Glutamatergic neuron (in vitro differentiated cells): ENCODE data around the gene SIAH1. TPM values are rescaled to one million over a fixed set of nuclear protein-coding genes. Genes with fewer than 3 reads are reported as not detected.

Experiments used
- DNase-seq: peaks from one replicate; pipeline ENCODE4 v3.0.0; 2022
- H3K27ac Mint-ChIP-seq: one replicate; pipeline ENCODE4 v1.8.0; 2020; ENCODE audit warnings: mild to moderate bottlenecking, mixed read lengths, inconsistent platforms; ENCODE audit not compliant: unreplicated experiment
- H3K27me3 Mint-ChIP-seq: one replicate; pipeline ENCODE4 v1.8.0; 2020; ENCODE audit warnings: mild to moderate bottlenecking, moderate library complexity, mixed read lengths, inconsistent platforms; ENCODE audit not compliant: unreplicated experiment
- H3K36me3 Mint-ChIP-seq: one replicate; pipeline ENCODE4 v1.8.0; 2020; ENCODE audit warnings: mild to moderate bottlenecking, mixed read lengths, inconsistent platforms; ENCODE audit not compliant: unreplicated experiment
- H3K4me1 Mint-ChIP-seq: one replicate; pipeline ENCODE4 v1.8.0; 2020; ENCODE audit warnings: mild to moderate bottlenecking, low read depth, mixed read lengths, inconsistent platforms; ENCODE audit not compliant: unreplicated experiment
- H3K4me3 Mint-ChIP-seq: one replicate; pipeline ENCODE4 v1.8.0; 2020; ENCODE audit warnings: mild to moderate bottlenecking, mixed read lengths, inconsistent platforms; ENCODE audit not compliant: unreplicated experiment
- H3K9me3 Mint-ChIP-seq: one replicate; pipeline ENCODE4 v1.8.0; 2020; ENCODE audit warnings: mild to moderate bottlenecking, moderate library complexity, mixed read lengths, inconsistent platforms; ENCODE audit not compliant: unreplicated experiment
- total RNA-seq: library from RNA; stranded (reverse); fragmentation: NEBNext Ultra II Directional; extraction: Animal tissue kit (Norgen Biotek cat#: 25700); gene quantifications from one replicate; pipeline ENCODE4 v1.2.1, GENCODE V29; 2021; ENCODE audit not compliant: unreplicated experiment
- TF ChIP-seq, protein P1 (sequence below): fragments of 200-600 bp; sonication (generic); IDR thresholded peaks from one replicate; pipeline ENCODE4 v1.5.0; 2021; ENCODE audit not compliant: partially characterized antibody, unreplicated experiment

SIAH1 gene
- total RNA-seq, 1 donor from 2014 or later: 46.7 TPM

DNA sequence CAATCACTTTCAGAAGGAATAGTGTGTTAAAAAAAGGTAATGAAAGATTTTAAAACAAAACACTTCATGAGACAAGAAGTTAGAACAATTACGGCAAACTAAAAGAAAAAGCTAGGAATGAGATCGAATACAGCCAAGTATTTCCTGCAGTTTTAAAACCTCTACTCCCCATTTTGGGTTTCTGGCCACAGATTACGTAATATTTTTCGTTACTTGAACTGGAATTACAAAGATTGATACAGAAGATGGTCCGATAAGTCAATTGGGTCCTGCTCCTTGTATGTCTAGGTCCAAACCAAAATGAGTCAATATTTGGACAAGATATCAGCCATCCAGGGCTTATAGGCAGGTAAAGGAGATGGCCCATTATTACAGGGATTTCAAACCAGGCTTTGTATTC, 52.2 kb downstream of the SIAH1 start:
- Mint-ChIP-seq H3K36me3 (peaks cover 3% of the 10 kb centered on the region), H3K27ac (no peak overlapping the region), H3K4me3 (no peak overlapping the region), H3K27me3 (peaks cover 3% of the 10 kb centered on the region), H3K9me3 (peaks cover 2% of the 10 kb centered on the region), H3K4me1 (no peaks in the 10 kb centered on the region)
- TF ChIP-seq, protein P1, sequence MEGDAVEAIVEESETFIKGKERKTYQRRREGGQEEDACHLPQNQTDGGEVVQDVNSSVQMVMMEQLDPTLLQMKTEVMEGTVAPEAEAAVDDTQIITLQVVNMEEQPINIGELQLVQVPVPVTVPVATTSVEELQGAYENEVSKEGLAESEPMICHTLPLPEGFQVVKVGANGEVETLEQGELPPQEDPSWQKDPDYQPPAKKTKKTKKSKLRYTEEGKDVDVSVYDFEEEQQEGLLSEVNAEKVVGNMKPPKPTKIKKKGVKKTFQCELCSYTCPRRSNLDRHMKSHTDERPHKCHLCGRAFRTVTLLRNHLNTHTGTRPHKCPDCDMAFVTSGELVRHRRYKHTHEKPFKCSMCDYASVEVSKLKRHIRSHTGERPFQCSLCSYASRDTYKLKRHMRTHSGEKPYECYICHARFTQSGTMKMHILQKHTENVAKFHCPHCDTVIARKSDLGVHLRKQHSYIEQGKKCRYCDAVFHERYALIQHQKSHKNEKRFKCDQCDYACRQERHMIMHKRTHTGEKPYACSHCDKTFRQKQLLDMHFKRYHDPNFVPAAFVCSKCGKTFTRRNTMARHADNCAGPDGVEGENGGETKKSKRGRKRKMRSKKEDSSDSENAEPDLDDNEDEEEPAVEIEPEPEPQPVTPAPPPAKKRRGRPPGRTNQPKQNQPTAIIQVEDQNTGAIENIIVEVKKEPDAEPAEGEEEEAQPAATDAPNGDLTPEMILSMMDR: no peak
- no peak for DNase-seq

DNA sequence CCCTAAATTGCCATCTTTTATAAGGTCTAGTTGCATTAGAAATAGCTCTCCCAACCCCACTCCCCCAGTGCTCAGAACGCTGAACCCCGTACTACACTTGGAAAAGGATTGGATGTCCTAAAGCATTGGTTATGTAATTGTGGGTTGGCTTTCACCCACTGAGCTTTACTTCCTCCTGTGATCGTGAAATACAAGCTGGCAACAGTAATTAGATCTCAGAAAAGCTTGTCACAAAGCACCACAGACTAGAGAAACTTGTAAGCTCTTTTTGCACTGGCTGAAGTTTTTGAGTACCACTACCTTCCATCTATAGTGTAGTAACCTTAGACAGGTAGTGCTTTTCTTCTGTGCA, 54.4 kb downstream of the SIAH1 start:
- Mint-ChIP-seq H3K4me1 (peaks cover 2% of the 10 kb centered on the region), H3K4me3 (no peak overlapping the region), H3K36me3 (peaks cover 3% of the 10 kb centered on the region), H3K27me3 (peaks cover 3% of the 10 kb centered on the region), H3K27ac (no peak overlapping the region), H3K9me3 (no peaks in the 10 kb centered on the region)
- no peak for DNase-seq
- TF ChIP-seq, protein P1: no peak

DNA sequence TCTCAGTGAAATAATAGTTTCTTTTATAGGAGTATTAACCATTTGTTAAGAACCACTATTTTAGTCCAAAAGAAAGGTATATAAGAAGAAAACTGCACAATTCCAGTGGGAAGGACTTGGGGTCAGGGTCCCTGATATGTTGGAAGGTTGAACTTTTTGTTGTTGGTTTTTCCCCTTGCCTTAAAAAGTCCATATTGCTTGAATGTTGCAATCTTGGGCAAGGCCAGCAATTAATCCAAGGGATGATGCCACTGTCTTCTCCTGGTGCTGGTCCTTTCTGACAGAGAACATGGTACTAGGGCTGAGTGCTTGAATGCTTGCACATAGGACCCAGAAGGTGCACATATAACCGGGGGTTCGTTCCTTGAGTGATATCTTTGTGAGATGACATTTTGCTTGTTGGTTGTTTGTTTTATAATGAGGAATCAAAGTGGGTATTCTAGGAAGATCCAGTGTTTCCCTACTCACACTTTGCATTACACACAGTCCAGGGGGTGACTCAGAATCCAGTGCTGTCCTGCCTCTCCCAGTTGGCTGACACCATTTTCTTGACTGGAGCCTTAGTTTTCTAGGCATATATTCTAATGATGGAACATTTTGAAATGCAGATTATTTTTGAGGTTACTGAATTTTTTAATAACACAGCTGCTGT, 54.9 kb downstream of the SIAH1 start:
- no peaks in the 10 kb centered on the region for H3K9me3 Mint-ChIP-seq
- H3K4me3 Mint-ChIP-seq: no peak overlapping the region
- no peak for DNase-seq
- peaks cover 2% of the 10 kb centered on the region for H3K4me1 Mint-ChIP-seq
- TF ChIP-seq, protein P1: no peak
- no peak overlapping the region for H3K27ac Mint-ChIP-seq
- peaks cover 3% of the 10 kb centered on the region for H3K36me3 Mint-ChIP-seq
- H3K27me3 Mint-ChIP-seq: peaks cover 3% of the 10 kb centered on the region

DNA sequence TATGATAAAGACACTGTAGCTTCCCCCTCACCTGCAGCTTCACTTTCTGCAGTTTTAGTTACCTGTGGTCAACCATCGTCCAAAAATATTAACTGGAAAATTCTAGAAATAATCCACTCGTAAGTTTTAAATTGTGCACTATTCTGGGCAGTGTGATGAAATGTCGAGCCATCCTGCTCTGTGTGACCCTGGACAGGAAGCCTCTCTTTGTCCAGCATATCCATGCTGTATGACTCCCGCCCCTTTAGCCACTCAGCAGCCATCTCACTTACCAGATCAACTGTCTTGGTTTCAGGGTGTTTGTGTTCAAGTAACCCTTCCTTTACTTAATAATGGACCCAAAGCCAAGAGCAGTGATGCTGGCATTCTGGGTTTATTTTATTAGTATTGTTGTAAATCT, 56.1 kb downstream of the SIAH1 start:
- Mint-ChIP-seq H3K27me3 (peaks cover 1% of the 10 kb centered on the region), H3K4me1 (peaks cover 2% of the 10 kb centered on the region), H3K4me3 (no peak overlapping the region), H3K9me3 (no peaks in the 10 kb centered on the region), H3K36me3 (no peaks in the 10 kb centered on the region), H3K27ac (no peak overlapping the region)
- DNase-seq: no peak
- TF ChIP-seq, protein P1: no peak

DNA sequence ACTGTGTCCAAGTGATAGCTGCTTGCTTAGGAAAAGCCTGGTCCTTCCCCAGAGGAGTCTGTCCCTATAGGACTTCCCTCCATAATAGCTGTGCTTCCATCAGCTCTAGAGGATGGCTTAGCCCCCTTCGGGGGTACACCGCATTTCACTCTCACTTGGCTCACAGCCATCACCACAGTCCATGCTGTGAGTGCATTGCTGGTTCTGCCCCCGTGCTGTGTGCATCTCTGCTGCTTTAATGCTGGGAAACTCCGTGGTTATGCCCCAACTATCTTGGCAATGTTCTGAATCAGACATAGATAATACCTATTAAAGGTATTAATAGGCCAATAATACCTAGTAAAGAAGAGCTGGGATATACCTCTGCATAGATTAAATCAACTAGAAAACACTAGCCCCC, 58.3 kb downstream of the SIAH1 start:
- Mint-ChIP-seq H3K9me3 (no peaks in the 10 kb centered on the region), H3K27ac (no peak overlapping the region), H3K36me3 (no peaks in the 10 kb centered on the region), H3K4me1 (peaks cover 2% of the 10 kb centered on the region), H3K4me3 (no peak overlapping the region), H3K27me3 (peaks cover 1% of the 10 kb centered on the region)
- DNase-seq: no peak
- TF ChIP-seq, protein P1: no peak
